GM13977 (cell line): Measurements from ENCODE around the gene ARHGAP24.

Experiments used
- DNase-seq: peaks from one replicate; pipeline ENCODE4 v3.0.0; 2012; ENCODE audit warnings: low spot score
- CTCF ChIP-seq: IDR thresholded peaks from 2 replicates; pipeline ENCODE4 v1.5.1; 2012; ENCODE audit warnings: mild to moderate bottlenecking, control low read depth; ENCODE audit not compliant: insufficient read depth; ENCODE audit errors: extremely low read depth, missing control alignments
- in situ Hi-C: fragments of 300-500 bp; cut with MboI; formaldehyde crosslinking; loops from one replicate; pipeline ENCODE4 v1.12.0; 2022; ENCODE audit warnings: low sequenced_read_pairs, low pct_unique_long_range_greater_than_20kb, mixed read lengths, inconsistent platforms; ENCODE audit not compliant: unreplicated experiment

The ARHGAP24 gene

DNA sequence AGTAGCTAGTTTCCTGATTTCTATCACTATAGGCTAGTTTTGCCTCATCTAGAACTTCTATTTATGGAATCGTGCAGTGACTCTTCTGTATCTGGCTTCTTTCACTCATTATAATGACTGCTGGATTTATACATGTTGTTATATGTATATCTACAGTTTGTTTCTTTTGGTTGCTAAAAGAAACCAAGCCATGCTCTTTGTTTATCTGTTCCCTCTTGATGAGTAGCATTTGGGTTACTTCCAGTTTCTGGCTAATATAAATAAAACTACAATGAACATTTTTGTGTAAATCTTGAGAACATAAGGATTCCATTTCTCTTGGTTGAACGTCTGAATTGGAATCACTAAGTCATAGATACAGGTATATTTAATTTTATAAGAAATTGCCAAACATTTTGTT lies 73.9 kb downstream of the ARHGAP24 start:
- TF ChIP-seq CTCF = no peak
- DNase-seq = no peak
- in situ Hi-C loops = no loop called here

DNA sequence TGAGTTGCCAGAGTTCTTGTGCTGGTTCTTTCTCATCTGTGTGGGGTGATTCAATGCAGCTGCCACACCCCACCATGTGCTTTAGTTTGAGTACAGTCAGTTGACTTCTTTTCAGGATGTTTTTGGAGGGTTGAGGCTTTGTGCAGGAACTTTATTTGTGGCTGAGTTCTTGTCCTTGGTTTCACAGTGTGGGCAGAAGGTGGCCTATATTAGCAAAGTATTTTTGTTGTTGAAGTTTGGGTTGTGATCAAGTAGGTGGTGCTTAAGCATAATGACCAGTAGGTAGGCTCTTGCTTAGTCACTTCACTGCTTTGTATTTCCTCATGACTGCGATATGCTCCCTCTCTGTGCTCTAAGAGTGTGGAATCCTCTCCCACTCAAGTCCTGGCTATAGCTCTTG lies 80.3 kb downstream of the ARHGAP24 start:
- in situ Hi-C loops = no loop called here
- no peak for DNase-seq

DNA sequence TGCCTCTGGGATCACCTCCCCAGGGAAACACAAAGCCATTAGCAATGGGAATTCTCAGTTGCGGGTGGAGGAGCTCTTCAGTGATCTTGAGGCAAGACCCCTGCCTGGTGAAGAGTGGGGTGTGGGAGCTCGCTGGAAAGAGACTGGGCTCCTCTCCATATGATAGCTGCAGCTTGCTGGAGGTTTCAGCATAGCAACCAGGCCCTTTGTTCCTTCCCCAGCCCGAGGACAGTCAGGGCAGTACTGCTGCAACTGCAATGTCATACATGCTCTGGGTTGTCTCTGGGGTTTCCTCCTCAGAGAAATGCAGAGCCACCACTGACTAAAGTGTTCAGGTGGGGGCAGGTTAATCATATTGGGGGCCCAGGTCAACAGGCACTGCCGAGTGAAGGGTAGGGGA lies 81.3 kb downstream of the ARHGAP24 start:
- in situ Hi-C loops = no loop called here
- no peak for TF ChIP-seq CTCF

More for the DNA sequence above, 80.3 kb downstream of the ARHGAP24 start:
- TF ChIP-seq CTCF = no peak

GRCh38 chr4:85557016-85557901 lies 82.3 kb downstream of the ARHGAP24 start:
- TF ChIP-seq CTCF = no peak
- DNase-seq = peak; percentile 57
- in situ Hi-C loops = no loop called here

More for the DNA sequence above, 81.3 kb downstream of the ARHGAP24 start:
- DNase-seq = peak; percentile 15

DNA sequence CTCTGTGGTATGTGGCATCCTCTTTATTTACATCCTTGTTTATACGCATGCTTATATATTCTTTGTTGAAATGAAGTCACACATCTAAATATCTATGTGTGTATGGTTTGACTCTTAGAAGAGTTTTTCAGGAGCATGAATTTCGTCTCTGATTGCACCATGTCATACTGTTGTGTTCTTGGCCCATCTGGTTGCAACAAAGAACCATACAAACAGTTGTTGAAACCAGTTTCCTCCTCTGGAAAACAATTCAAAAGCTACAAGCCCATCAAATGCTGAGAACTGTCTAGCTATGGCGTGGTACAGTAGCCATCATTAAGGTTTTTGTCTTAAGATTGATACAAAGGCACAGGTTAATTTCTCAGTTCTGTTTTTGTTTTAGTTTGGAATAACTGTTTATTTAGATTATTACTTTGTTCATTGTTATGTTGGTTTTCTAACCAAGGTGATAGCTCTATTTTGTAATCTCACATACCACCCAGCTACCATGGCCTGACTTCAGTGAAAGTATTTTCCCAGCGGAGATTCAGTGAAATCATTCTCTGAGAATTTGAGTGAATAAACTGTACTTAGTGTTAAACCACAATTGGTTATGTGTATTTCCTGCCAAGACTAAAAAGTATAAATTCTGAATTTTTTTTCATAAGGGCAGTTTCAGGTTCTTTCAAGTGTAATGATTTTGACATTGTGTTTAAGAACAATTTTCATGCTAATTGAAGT lies 91.0 kb downstream of the ARHGAP24 start:
- no peak for TF ChIP-seq CTCF
- in situ Hi-C loops = no loop called here
- DNase-seq = no peak

GRCh38 chr4:85569730-85570299 lies 94.9 kb downstream of the ARHGAP24 start:
- in situ Hi-C loops = no loop called here
- no peak for TF ChIP-seq CTCF
- peak; percentile 7 for DNase-seq
